ENCODE data around the gene TIMP2. TPM values are rescaled to one million over a fixed set of nuclear protein-coding genes. Genes with fewer than 3 reads are reported as not detected.

The TIMP2 gene
- total and polyA plus RNA-seq, 2 donors (not counting 3 experiments of a cell fraction or from before 2014, with no cell fraction given): 138 to 318 TPM

GRCh38 chr17:78900816-78901215 lies 24.4 kb downstream of the TIMP2 start:
- no peak for FAIRE-seq
- CTCF ChIA-PET: interaction anchor here (1.4 kb wide), 1 partner anchor 49 kb away, joined by 3 read pairs; no protein-coding TSS in a partner anchor
- no TSS peak for BruUV-seq (replicated peaks)

More at GRCh38 chr17:78900816-78901215, 24.4 kb downstream of the TIMP2 start:
- H3K27me3 ChIP-seq (ENCODE audit: control insufficient read depth in 2 of 2, insufficient read depth in 2 of 2, low read length in 2 of 2): no peaks in the 10 kb centered on the region
- intact Hi-C loops (cut with micrococcal nuclease): no loop called here
- H3K4me2 ChIP-seq (ENCODE audit: insufficient read depth, low read length): no peak overlapping the region
- H3K9me3 ChIP-seq (replicated peaks; ENCODE audit: control insufficient read depth, insufficient read depth, low read length): no peaks in the 10 kb centered on the region
- no peaks in the 10 kb centered on the region for H4K20me1 ChIP-seq (replicated peaks; ENCODE audit: control insufficient read depth, extremely low read depth, insufficient read depth, low read length)
- no peak overlapping the region for H3K9ac ChIP-seq (replicated peaks; ENCODE audit: extremely low read depth, insufficient read depth, low read length)
- H3K79me2 ChIP-seq (ENCODE audit: control insufficient read depth, insufficient read depth, low read length): peaks cover 20% of the 10 kb centered on the region
- H3K36me3 ChIP-seq (ENCODE audit: control insufficient read depth in 2 of 2, extremely low read depth in 1 of 2, insufficient read depth in 2 of 2, low read length in 2 of 2): peaks cover 6 to 24% of the 10 kb centered on the region in 2 experiments
- no peak for TF ChIP-seq FOS (IDR thresholded peaks at IDR 0.05; ENCODE audit: borderline replicate concordance, insufficient read depth, low read length)
- no peak for TF ChIP-seq POLR2A (IDR thresholded peaks at IDR 0.05; ENCODE audit: low read depth, low read length)
- no peak for TF ChIP-seq JUN (IDR thresholded peaks at IDR 0.05; ENCODE audit: borderline replicate concordance, insufficient read depth, insufficient read length, low read depth)
- no peak for TF ChIP-seq EZH2 (IDR thresholded peaks at IDR 0.05; ENCODE audit: borderline replicate concordance, low read depth, low read length, severe bottlenecking)
- no peak for TF ChIP-seq CTCF (IDR thresholded peaks at IDR 0.05; ENCODE audit: extremely low read depth in 1 of 2, insufficient read depth in 1 of 2, low read depth in 1 of 2, low read length in 2 of 2)
- no peak for TF ChIP-seq MYC (IDR thresholded peaks at IDR 0.05; ENCODE audit: low read depth, low read length)
- no peak for TF ChIP-seq POLR2AphosphoS5 (IDR thresholded peaks at IDR 0.05; ENCODE audit: insufficient read depth, low read depth, low read length)
- no peak for TF ChIP-seq GATA2 (IDR thresholded peaks at IDR 0.05; ENCODE audit: insufficient read depth, insufficient read length, low read depth, low read length)
- TF ChIP-seq MAX (IDR thresholded peaks at IDR 0.05; ENCODE audit: insufficient read depth, insufficient read length): no peak
- POLR2A ChIA-PET: no interaction called here
- DNase-seq (ENCODE audit: low read depth, low spot score): no peak
- no peak overlapping the region for H3K27ac ChIP-seq (ENCODE audit: insufficient read depth, low read depth, low read length)
- H3K4me1 ChIP-seq (ENCODE audit: control insufficient read depth, extremely low read depth, insufficient read depth, low read length): no peaks in the 10 kb centered on the region
- H3K4me3 ChIP-seq (replicated peaks in 1 of 3; ENCODE audit: insufficient read depth in 1 of 3, low read depth in 1 of 3, low read length in 3 of 3): no peak overlapping the region
- no peaks in the 10 kb centered on the region for H3K9me1 ChIP-seq (replicated peaks; ENCODE audit: control insufficient read depth, extremely low read depth, insufficient read depth, low read length)
- H2AFZ ChIP-seq (ENCODE audit: low read depth, low read length): no peak overlapping the region
- dilution Hi-C loops (cut with MboI; ENCODE audit: extremely low pct_ligation_motif_present, low sequenced_read_pairs): no loop called here
